Brain pericyte (primary cell): ENCODE results near the gene WNT9B.

Experiments
- DNase-seq: peaks from one replicate; pipeline ENCODE4 v3.0.0-alpha.2; 2012; ENCODE audit warnings: low read depth, low spot score

WNT9B gene

DNA sequence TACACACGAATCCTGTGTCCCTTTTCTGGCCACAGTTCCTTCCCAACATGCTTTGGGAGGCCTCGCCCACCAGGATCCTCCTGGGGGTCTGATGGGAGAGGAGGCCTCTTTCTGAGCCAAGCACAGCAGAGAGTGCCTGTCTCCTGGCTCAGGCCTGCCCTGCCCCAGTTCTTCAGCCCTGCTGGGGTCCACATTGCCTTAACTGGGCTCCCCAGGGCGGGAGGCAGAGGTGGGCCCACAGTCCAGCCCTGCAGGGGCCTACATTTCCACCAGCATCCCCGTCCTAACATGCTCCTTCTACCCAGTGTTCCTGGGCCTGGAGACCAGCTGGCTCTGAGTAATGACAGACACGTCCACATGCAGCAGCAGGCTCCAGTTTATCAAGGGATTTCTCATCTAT is 29.6 kb downstream of the WNT9B start:
- no peak for DNase-seq

GRCh38 chr17:46882666-46883065 is 31.3 kb downstream of the WNT9B start:
- DNase-seq: no peak

DNA sequence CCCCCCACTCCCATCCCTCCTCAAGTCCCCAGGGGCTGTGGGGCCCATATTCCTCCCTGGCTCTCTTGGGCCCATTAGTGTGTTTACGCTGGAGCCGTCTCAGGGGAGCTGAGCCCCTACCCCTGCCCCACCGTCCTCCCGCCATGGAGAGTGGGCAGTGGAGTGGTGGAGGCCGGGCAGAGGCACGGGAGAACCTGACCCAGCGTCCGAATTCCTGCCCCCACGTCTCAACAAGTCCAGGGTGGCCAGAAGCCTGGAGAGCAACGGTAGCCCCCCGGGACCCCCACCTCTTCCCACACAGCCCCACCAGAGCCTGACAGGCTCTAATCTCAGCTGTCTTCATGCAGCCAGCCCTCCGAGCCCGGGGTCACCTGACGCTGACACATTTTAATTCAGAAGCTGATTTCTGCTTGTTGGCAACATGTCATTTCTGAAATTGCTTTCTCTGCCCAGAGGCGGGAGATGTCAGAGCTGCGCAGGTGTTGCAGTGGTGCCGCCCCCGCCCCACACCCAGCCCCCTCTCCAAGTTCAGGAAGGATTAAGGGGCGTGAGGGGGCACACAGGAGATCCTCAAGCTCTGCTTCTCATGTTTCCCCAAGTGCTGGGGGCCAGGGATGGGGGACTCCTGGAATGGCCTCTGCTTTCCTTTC is 32.6 kb downstream of the WNT9B start:
- DNase-seq: no peak

GRCh38 chr17:46884552-46884951 is 33.2 kb downstream of the WNT9B start:
- no peak for DNase-seq

GRCh38 chr17:46885415-46886309 is 34.3 kb downstream of the WNT9B start:
- DNase-seq: no peak

DNA sequence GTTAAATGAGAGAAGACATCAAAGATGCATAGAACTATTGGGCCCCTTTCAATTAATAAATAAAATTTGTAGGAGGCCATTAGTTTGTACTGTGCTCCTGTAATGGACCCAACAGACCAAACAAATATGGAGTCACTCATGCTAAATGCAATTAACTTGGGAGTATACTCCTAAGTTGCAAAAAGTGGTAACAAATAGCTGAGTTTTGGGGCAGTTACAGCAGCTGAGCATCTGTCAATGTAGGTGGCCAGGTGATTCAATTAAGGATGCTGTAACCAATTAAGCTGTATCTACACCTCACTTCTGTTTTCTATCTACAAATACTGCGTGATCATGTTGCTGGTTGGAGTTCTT is 34.9 kb downstream of the WNT9B start:
- no peak for DNase-seq

GRCh38 chr17:46887717-46888116 is 36.3 kb downstream of the WNT9B start:
- DNase-seq: no peak

DNA sequence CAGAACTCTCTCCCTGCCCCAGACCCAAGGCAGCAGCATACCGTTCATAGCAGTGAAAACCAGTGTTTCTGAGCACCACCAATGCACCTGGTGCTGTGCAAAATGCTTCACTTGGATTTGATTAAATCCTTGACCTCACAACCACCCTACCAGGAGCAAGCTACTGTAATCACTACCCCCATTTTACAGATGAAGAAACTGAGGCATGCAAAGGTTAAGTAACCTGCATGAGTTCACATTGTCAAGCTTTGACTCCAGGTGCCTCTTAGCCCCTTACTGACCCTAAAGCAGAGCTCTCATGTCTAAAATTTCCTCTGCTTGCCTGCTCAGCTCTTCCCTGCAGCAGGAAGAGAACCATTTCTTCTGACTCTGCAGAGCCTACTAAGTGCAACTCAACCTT is 37.3 kb downstream of the WNT9B start:
- no peak for DNase-seq

DNA sequence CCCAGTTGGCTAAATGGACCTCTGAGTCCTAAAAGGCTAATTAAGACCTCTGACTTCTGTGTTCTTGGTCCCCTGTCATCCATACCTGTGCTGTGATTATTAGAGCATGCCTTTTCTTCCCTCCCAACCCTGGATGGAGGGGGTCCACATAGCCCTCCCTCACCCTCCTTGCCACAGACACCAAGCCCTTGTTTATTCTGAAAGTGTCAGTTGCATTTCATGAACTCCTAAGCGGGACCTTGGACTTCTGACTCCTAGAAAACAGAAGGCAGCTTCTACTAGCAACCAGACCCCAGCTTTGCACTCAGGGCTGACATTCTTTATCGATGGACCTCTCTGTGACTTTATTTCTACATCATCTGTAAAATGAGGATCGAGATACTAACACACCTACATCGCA is 38.1 kb downstream of the WNT9B start:
- DNase-seq: no peak

- no peak for DNase-seq
Measured at GRCh38 chr17:46889992-46890564, 38.7 kb downstream of the WNT9B start.

DNA sequence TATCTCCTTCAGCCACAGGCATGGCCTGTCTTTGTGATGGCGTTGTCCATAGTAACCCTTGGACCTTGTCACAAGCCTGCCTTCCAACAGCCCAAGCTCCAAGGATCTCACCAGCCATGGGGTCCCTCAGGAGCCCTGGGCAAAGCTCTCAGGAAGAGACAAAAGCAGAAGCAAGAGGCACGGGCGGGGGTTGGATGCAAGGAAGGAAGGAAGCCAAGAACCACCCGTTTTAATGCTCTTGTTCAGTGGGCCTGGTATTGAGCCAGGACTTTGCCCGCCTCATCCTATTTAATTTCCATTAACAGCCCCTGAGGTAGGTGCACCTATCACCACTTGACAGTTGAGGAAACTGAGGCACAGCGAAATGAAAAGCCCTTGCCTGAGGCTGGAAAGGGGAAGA is 39.3 kb downstream of the WNT9B start:
- no peak for DNase-seq

DNA sequence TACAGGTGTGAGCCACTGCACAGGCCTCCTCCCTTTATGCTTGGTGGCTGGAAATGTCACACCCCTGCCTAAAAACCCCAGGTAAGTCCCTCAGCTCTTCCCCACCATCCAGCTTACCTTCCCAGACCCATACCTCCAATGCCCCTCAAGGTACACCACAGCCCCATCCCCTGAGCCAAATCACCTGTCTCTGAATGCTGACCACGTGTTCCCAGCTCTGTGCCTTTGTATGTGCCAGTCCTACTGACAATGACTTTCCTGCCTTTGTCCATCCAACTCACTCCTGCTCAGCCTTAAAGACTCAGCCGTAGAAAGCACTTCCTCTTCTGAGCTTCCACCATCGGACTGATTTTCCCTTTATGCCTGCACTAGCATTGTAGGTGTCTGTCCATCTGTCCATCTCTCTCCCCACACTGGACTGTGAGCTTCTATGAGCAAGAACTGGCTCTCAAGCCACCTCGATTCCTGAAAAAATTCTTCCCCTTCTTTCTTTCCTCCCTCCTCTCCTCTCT is 40.9 kb downstream of the WNT9B start:
- DNase-seq: no peak

- DNase-seq: no peak
Measured at GRCh38 chr17:46894024-46894423, 42.6 kb downstream of the WNT9B start.

- no peak for DNase-seq
Measured at GRCh38 chr17:46894476-46895151, 43.2 kb downstream of the WNT9B start.

- no peak for DNase-seq
Measured at GRCh38 chr17:46895171-46895570, 43.8 kb downstream of the WNT9B start.

DNA sequence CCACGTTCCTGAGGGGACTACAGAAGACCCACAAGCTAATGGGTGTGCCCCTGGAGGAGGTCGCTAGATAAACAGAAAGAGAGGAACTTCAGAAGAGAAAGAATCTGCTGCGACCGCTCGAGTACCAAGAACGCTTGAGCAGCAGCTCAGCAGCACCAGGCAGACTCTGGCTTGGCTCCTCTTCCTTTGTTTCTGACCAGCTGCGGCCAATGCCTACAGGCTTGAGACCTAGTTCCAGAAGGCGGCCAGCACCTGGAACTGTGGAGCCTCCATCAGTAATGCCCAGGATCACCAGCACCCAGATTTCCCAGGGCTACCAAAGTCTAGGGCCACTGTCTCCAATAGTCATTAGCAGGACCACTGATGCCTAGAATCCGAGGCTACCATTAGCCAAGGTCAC is 45.6 kb downstream of the WNT9B start:
- no peak for DNase-seq

DNA sequence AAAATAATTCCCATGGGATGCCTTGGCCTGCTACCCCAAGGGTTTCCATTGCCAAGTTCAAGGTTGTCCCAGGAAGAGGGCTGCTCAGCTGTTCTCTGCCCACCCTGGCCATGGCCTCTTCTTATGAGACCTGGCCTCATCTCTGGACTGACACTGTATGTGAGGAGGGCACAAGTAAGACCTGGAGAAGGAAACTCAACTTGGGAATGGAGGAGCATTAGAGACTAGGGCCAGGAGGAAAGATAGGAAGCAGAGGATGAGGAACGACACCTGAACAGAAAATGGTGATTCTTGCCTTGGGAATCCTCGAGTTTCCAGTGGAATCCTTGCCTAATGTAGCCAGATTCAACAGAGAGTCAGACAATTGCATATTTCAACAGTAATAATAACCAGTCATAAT is 47.0 kb downstream of the WNT9B start:
- no peak for DNase-seq

GRCh38 chr17:46898860-46899259 is 47.5 kb downstream of the WNT9B start:
- no peak for DNase-seq

- no peak for DNase-seq
Measured at GRCh38 chr17:46901291-46901690, 49.9 kb downstream of the WNT9B start.

DNA sequence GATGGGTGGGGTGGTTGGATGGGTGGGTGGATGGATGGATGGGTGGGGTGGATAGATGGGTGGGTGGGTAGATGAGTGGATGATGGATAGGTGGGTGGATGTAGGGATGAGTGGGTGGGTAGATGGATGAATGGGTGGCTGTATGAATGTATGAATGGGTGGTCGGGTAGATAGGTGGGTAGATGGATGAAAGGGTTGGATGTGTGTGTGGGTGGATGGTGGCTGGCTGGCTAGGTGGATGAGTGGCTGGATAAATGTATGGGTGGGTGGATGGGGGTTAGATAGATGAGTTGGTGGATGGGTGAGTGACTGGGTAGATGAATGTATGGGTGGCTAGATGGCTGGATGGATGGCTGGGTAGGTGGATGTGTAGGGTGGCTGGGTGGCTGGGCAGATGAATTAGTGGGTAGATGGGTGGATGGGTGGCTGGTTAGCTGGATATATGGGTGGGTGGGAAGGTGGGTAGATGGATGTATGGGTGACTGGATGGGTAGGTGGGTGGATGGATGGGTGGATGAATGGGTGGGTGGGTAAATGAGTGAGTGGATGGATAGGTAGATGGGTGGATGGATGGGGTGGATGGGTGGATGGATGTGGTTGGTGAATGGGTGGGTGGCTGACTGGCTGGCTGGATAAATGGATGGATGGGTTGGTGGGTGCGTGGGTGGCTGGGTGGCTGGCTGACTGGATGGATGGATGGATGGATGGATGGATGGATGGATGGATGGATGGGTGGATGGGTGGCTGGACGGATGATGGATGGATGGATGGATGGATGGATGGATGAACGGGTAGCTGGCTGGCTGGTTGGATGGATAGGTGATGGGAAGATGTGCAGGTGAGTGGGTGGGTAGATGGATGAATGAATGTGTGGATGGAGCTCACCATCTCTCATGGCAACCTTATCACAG is 52.6 kb downstream of the WNT9B start:
- DNase-seq: no peak

DNA sequence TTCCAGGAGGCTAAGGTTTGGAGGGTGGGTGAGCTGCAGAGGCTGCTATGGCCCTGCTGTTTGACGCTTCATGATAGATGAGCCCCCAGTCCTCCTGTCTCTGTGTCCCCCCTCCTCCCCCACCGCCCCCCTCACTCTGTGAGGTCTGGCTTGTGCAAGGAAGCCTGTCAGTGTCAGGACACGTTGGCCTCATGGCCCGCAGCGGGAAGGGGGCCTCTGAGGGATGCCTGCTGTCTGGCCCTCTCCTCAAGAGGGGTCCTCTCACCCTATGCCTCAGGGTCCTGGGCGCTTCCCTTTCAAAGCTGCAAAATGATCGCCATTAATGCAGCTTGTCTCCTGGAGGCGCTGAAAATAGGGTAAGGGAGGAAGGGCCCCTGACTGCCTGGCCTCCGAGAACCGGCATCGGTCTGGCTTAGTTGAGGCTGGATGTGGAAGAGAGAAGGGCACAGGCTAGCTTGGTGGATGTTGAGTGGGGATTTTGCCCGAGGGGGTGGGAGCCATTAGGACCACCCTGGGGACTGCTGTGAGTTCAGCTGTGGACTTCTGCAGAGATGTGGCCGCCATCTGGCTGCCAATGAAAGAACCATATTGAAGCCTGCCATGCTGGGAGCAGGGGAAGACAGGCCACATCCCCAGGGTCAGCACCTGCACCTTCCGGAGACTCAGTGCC is 56.8 kb downstream of the WNT9B start:
- no peak for DNase-seq
